Trophoblast cell (in vitro differentiated cells and primary cell): ENCODE data around the gene USP16.

Experiments used
- DNase-seq, 2 donors: peaks; one replicate each; pipeline ENCODE4 v3.0.0-alpha.2; 2016
- H2AFZ ChIP-seq: 2 replicates; pipeline ENCODE4 v1.6.1; 2013; ENCODE audit warnings: low read length, moderate library complexity, mild to moderate bottlenecking; ENCODE audit not compliant: insufficient read depth, poor library complexity
- H2AK5ac ChIP-seq: 2 replicates; pipeline ENCODE4 v1.6.1; 2013; ENCODE audit warnings: mild to moderate bottlenecking, low read length
- H2BK120ac ChIP-seq: 2 replicates; pipeline ENCODE4 v1.6.1; 2013; ENCODE audit warnings: low read length, mild to moderate bottlenecking, moderate library complexity; ENCODE audit not compliant: insufficient read depth, poor library complexity
- H2BK12ac ChIP-seq: 2 replicates; pipeline ENCODE4 v1.6.1; 2013; ENCODE audit warnings: mild to moderate bottlenecking, low read length, moderate library complexity
- H2BK5ac ChIP-seq: 2 replicates; pipeline ENCODE4 v1.6.1; 2013; ENCODE audit warnings: low read length, low read depth, moderate library complexity, mild to moderate bottlenecking; ENCODE audit not compliant: poor library complexity
- H3K14ac ChIP-seq: 2 replicates; pipeline ENCODE4 v1.6.1; 2013; ENCODE audit warnings: mild to moderate bottlenecking, low read length
- H3K18ac ChIP-seq: 2 replicates; pipeline ENCODE4 v1.6.1; 2013; ENCODE audit warnings: mild to moderate bottlenecking, low read length
- H3K23ac ChIP-seq: 2 replicates; pipeline ENCODE4 v1.6.1; 2013; ENCODE audit warnings: low read length
- H3K27ac ChIP-seq: 2 replicates; pipeline ENCODE4 v1.5.1; 2013; ENCODE audit warnings: low read depth, mild to moderate bottlenecking, inconsistent platforms, low read length, moderate library complexity
- H3K27me3 ChIP-seq: 2 replicates; pipeline ENCODE4 v1.6.1; 2013; ENCODE audit warnings: inconsistent platforms, mild to moderate bottlenecking, low read length, moderate library complexity; ENCODE audit not compliant: insufficient read depth
- H3K36me3 ChIP-seq, 2 experiments: 1 replicate in 1 of 2; 2 replicates in 1 of 2; pipeline ENCODE4 v1.6.1; 2013; ENCODE audit warnings: low read length in 2 of 2, mild to moderate bottlenecking in 2 of 2, moderate library complexity in 1 of 2; ENCODE audit not compliant: insufficient read depth in 2 of 2, control insufficient read depth in 1 of 2
- H3K4ac ChIP-seq: 2 replicates; pipeline ENCODE4 v1.6.1; 2013; ENCODE audit warnings: low read depth, mild to moderate bottlenecking, low read length, moderate library complexity
- H3K4me1 ChIP-seq, 2 experiments: 1 replicate in 1 of 2; 2 replicates in 1 of 2; pipeline ENCODE4 v1.6.1; 2013; ENCODE audit warnings: low read length in 2 of 2, mild to moderate bottlenecking in 2 of 2, moderate library complexity in 1 of 2; ENCODE audit not compliant: insufficient read depth in 2 of 2, control insufficient read depth in 1 of 2
- H3K4me2 ChIP-seq: 2 replicates; pipeline ENCODE4 v1.6.1; 2013; ENCODE audit warnings: inconsistent platforms, mild to moderate bottlenecking, low read length, moderate library complexity
- H3K4me3 ChIP-seq: 2 replicates; pipeline ENCODE4 v1.5.1; 2013; ENCODE audit warnings: mild to moderate bottlenecking, low read depth, low read length, inconsistent platforms
- H3K79me1 ChIP-seq: one replicate; pipeline ENCODE4 v1.6.1; 2013; ENCODE audit warnings: low read length
- H3K79me2 ChIP-seq: 2 replicates; pipeline ENCODE4 v1.6.1; 2013; ENCODE audit warnings: low read length, mild to moderate bottlenecking; ENCODE audit not compliant: control insufficient read depth, insufficient read depth, poor library complexity
- H3K9ac ChIP-seq: 2 replicates; pipeline ENCODE4 v1.6.1; 2013; ENCODE audit warnings: mild to moderate bottlenecking, low read length
- H3K9me3 ChIP-seq: 2 replicates; pipeline ENCODE4 v1.6.1; 2013; ENCODE audit warnings: low read depth, mild to moderate bottlenecking, control low read depth, inconsistent platforms, low read length; ENCODE audit not compliant: insufficient read depth
- H4K12ac ChIP-seq: 2 replicates; pipeline ENCODE4 v1.6.1; 2013; ENCODE audit warnings: low read depth, mild to moderate bottlenecking, low read length, moderate library complexity
- H4K8ac ChIP-seq: 2 replicates; pipeline ENCODE4 v1.6.1; 2013; ENCODE audit warnings: low read depth, mild to moderate bottlenecking, low read length, moderate library complexity
- H4K91ac ChIP-seq: one replicate; pipeline ENCODE4 v1.6.1; 2013; ENCODE audit warnings: low read depth, mild to moderate bottlenecking, low read length, moderate library complexity
- WGBS: extraction: QIAGEN DNeasy Blood & Tissue Kit; methylation state at CpG from one replicate; pipeline ENCODE4 v1.1.7; 2013; ENCODE audit warnings: missing lambda C conversion rate; ENCODE audit not compliant: insufficient read length, insufficient coverage; ENCODE audit errors: extremely low coverage; 5-methylcytosine and 5-hydroxymethylcytosine counted together

Gene USP16

GRCh38 chr21:29030909-29031308 lies 6.4 kb downstream of the USP16 start:
- Histone ChIP-seq H4K91ac (no peak overlapping the region), H3K4me3 (no peak overlapping the region), H3K36me3 (peaks cover 11 to 15% of the 10 kb centered on the region in 2 experiments), H2AFZ (peak overlapping the region; percentile 2), H3K27me3 (no peaks in the 10 kb centered on the region), H3K4me2 (no peak overlapping the region), H3K23ac (no peak overlapping the region), H2BK12ac (no peak overlapping the region), H3K79me1 (no peaks in the 10 kb centered on the region), H4K8ac (no peak overlapping the region), H3K4me1 (no peaks in the 10 kb centered on the region), H3K14ac (no peak overlapping the region), H2BK120ac (no peak overlapping the region), H2BK5ac (no peak overlapping the region), H3K9ac (no peak overlapping the region), H3K18ac (no peak overlapping the region), H3K27ac (no peak overlapping the region), H3K4ac (no peak overlapping the region), H3K9me3 (no peaks in the 10 kb centered on the region), H3K79me2 (no peaks in the 10 kb centered on the region), H4K12ac (no peak overlapping the region), H2AK5ac (no peak overlapping the region)
- WGBS, result no CpG with 5 or more reads among the region's 1 CpG
- no peak for DNase-seq

- Histone ChIP-seq H3K23ac (no peak overlapping the region), H3K4me2 (no peak overlapping the region), H3K4me3 (no peak overlapping the region), H4K8ac (no peak overlapping the region), H3K9ac (no peak overlapping the region), H2BK12ac (no peak overlapping the region), H3K79me2 (no peaks in the 10 kb centered on the region), H2BK5ac (no peak overlapping the region), H4K91ac (no peak overlapping the region), H3K36me3 (peaks cover 12 to 21% of the 10 kb centered on the region in 2 experiments), H3K18ac (no peak overlapping the region), H3K14ac (no peak overlapping the region), H3K4ac (no peak overlapping the region), H3K4me1 (no peaks in the 10 kb centered on the region), H3K9me3 (no peaks in the 10 kb centered on the region), H4K12ac (no peak overlapping the region), H3K27me3 (no peaks in the 10 kb centered on the region), H2BK120ac (no peak overlapping the region), H3K79me1 (no peaks in the 10 kb centered on the region), H3K27ac (no peak overlapping the region), H2AK5ac (no peak overlapping the region), H2AFZ (no peak overlapping the region)
- WGBS, result no CpG with 5 or more reads among the region's 4 CpGs
- DNase-seq, result peak in 1 of 2 donors; percentile 47
Observed at GRCh38 chr21:29033301-29033700, 8.8 kb downstream of the USP16 start.

GRCh38 chr21:29033871-29034270 lies 9.4 kb downstream of the USP16 start:
- WGBS, result 100% methylated on average over 2 of the region's 3 CpGs
- Histone ChIP-seq H3K9ac (no peak overlapping the region), H3K4me2 (no peak overlapping the region), H3K4me3 (no peak overlapping the region), H3K23ac (no peak overlapping the region), H3K9me3 (no peaks in the 10 kb centered on the region), H3K4ac (no peak overlapping the region), H2AFZ (no peak overlapping the region), H2BK12ac (no peak overlapping the region), H3K14ac (no peak overlapping the region), H3K18ac (no peak overlapping the region), H4K91ac (no peak overlapping the region), H2AK5ac (no peak overlapping the region), H2BK5ac (no peak overlapping the region), H3K79me2 (no peaks in the 10 kb centered on the region), H3K27me3 (no peaks in the 10 kb centered on the region), H3K79me1 (no peaks in the 10 kb centered on the region), H3K4me1 (no peaks in the 10 kb centered on the region), H3K36me3 (peaks cover 11 to 21% of the 10 kb centered on the region in 2 experiments), H3K27ac (no peak overlapping the region), H4K8ac (no peak overlapping the region), H4K12ac (no peak overlapping the region), H2BK120ac (no peak overlapping the region)
- no peak for DNase-seq

- WGBS, result no CpG with 5 or more reads among the region's 1 CpG
- no peak overlapping the region for H3K4me3 ChIP-seq
- H3K4ac ChIP-seq, result no peak overlapping the region
- H4K8ac ChIP-seq, result no peak overlapping the region
- no peak overlapping the region for H2BK12ac ChIP-seq
- H2AFZ ChIP-seq, result no peak overlapping the region
- H3K9ac ChIP-seq, result no peak overlapping the region
- H2BK120ac ChIP-seq, result no peak overlapping the region
- no peak overlapping the region for H4K12ac ChIP-seq
- no peak overlapping the region for H3K23ac ChIP-seq
- H3K27me3 ChIP-seq, result no peaks in the 10 kb centered on the region
- DNase-seq, result peak in 1 of 2 donors; percentile 28
- H3K14ac ChIP-seq, result no peak overlapping the region
- H3K79me2 ChIP-seq, result no peaks in the 10 kb centered on the region
- no peak overlapping the region for H2BK5ac ChIP-seq
- no peak overlapping the region for H3K27ac ChIP-seq
- no peaks in the 10 kb centered on the region for H3K9me3 ChIP-seq
- no peak overlapping the region for H3K4me2 ChIP-seq
- peaks cover 11 to 23% of the 10 kb centered on the region in 2 experiments for H3K36me3 ChIP-seq
- H4K91ac ChIP-seq, result no peak overlapping the region
- H3K18ac ChIP-seq, result no peak overlapping the region
- H2AK5ac ChIP-seq, result no peak overlapping the region
- no peaks in the 10 kb centered on the region for H3K79me1 ChIP-seq
- no peaks in the 10 kb centered on the region for H3K4me1 ChIP-seq
Observed at GRCh38 chr21:29034678-29035077, 10.2 kb downstream of the USP16 start.
